HG03280 (cell line): ENCODE measurements around the gene CAMTA1.
"Not testable (repeated sequence)": the region's sequence is repeated elsewhere in the genome, so short reads cannot be mapped to it uniquely, and the experiment has no call there.

Source experiments
- ATAC-seq: cut with Tn5 transposase; IDR thresholded peaks from one replicate; pipeline ENCODE4 v1.9.1; 2021; ENCODE audit warnings: mild to moderate bottlenecking, moderate library complexity; ENCODE audit not compliant: unreplicated experiment

The CAMTA1 gene

DNA sequence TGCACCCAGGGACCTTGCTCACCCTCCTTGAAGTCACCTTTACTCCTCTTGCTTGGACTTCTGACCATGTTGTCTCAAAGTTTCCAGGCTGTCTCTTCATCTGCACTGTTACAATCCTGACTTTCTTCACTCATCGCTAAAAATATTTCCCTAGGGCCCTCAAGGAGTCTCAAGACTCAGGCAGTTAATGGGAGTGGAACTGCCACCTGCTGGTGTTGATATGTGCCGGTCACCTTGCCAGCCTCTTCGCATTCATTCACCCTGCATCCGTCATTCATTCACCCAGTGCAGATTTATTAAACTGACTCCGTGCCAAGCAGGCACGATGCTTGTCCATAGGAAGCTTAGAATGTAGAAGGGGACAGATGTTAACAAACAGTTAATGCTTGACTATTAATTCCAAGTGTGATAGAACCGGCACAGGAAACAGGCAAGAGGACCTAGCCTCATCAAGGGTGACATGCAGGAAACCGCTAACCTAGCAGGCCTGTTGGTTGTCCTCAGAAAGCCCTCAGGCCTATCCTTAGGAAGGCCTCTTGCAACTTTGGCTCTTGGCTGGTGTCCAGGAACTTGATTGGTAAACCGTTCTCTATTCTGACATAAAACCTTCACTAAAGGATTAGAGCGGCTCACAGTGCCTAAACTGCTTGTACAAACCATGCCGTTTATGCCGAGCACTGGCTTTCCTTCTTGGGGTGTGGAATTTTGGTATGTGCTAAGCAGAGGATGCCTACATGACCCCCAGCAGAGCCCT is 342.2 kb downstream of the CAMTA1 start:
- ATAC-seq: no peak

DNA sequence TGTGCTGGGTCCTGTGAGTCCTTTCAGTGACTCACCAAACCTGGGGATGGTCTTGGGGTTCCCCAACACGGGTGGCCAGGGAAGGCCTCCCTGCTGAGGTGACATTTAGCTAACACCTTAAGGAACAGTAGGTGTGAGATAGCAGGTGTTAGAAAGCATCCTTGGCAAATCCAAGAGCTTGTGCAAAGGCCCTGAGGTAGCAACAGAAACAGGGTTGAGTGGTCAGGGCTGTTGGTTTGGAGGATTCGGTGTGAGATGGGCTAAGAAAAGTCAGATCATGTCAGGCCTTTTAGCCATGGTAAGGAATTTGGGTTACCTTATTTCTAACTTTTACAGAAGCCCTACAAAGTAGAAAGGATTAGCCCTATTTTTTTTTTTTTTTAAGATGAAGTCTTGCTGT is 343.0 kb downstream of the CAMTA1 start:
- no peak for ATAC-seq

DNA sequence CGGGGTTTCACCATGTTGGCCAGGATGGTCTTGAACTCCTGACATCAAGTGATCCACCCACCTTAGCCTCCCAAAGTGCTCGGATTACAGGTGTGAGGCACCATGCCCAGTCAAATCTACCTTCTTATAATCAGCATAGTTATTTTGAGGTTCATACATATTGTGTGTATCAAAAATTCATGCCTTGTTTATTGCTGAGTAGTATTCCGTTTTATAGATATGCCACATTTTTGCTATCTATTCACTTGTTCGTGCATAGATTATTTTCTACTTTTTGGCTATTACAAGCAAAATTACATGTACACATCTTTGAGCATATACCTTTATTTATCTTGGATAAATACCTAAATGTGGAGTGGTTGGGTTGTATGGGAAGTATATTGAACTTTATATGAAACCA is 344.9 kb downstream of the CAMTA1 start:
- no peak for ATAC-seq

DNA sequence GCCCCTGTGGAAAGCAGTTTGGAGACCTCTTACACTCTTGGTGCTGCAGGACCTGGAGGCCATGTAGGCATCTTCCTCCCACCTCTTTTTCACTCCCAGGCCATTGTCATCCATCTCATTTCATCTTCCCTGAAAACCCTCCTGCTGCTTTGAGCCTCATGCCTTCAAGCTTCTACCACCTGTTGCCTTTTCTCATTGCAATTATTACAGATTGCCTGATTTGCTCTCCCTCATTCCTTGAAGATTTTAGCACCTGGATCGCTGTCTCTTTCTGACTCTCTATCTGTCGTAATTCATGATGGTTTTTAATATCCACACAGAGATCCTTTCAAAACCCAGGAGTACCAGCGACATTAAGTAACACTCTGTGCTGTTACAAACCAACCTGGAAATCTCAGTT is 350.2 kb downstream of the CAMTA1 start:
- no peak for ATAC-seq

DNA sequence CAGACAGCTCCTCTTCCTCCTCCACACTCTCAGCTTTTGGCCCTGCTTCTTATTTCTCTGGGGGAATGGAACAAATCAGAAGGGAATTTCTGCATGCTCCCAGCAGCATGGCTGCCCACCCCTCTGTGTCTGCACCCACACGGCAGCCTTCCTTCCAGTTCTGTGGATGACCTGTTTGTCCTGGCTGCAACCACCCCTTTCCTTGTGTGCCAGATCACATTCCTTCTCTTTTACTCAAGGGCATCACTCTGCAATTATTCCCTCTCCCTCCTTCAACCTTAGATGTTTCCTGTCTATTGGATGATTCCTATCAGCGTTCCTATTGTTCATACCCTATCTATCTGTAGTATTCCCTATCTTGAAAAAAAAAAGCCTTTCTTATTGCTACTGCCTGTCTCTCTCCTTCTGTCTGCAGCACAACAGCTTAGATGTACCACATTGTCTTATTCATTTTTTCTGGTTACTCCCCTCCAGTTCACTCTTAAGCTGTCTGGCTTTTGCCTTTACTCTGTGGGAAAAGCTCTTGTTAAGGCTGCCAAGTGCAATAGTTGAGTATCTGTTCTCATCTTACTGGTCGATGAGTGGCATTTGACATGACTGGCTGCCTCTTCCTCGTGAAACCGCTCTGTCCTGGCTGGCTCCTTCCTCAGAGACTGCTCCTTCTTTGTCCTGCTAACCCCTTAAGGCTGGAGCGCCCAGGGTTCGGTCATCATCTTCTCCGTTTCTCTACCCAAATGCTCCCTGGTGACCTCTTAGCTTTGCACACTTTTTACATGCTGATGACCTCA is 351.1 kb downstream of the CAMTA1 start:
- no peak for ATAC-seq

DNA sequence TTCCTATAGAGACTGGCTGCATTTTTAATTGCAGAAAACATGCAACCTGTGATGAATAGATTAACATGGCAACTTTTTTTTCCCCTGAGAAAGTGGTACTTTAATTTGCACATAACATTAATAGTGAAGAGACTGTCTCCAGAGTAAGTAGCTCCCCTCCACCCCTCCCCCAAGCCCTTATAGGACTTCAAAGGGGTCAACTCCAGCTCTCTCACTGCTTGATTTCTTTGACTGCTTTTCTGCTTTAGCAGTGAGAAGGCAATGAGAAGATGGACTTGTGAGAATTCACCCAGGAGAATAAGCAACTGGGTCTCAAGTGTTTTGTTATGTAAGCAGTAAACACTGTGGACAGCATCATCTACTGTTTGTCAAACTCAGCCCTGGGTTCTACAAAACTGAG is 355.0 kb downstream of the CAMTA1 start:
- ATAC-seq: no peak

DNA sequence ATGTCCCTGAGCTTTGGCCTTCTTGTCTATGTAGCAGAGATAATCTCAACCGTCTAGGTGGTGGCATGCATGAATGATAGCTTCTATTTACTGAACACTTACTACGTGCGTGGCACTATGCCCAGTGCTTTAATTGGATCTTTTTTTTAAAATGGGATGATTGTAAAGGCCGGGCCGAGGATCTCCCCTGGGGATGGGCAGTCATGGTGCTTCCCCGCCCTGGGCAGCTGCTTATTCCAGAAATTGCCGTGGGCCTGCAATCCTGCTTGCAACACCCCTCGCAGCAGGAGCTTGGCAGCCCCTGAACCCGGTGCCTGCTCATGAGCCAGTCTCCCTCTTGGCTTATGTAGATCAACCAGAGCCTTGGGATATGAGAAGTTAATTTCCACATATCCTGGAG is 360.7 kb downstream of the CAMTA1 start:
- no peak for ATAC-seq

DNA sequence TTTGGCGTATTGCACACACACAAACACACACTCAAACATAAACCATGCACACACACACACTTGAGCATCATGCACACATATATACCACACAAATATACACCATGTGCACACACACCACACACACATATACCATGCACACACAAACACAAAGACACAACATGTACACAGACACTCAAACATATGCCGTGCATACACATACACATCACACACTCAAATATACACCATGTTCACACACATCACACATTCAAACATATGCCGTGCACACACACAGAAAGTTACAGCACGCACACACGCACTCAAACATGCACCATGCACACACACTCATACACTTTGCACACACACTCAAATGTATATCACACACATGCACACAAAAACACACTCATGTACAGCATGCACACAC is 361.5 kb downstream of the CAMTA1 start:
- ATAC-seq: no peak

DNA sequence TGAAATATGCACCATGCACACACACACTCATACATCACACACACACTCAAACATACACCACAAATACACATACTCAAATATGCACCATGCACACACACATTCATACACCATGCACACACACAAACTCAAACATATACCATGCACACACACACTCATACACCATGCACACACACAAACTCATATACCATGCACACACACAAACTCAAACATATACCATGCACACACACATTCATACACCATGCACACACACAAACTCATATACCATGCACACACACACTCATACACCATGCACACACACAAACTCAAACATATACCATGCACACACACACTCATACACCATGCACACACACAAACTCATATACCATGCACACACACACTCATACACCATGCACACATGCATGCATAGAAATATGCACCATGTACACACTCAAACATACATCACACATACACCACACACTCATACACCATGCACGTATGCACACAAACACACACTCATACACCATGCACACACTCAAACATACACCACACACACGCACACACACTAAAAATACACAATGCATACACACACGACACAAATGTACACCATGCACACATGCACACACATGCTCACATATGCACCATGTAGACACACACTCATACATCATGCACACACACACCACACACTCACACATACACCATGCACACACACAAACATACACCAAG is 362.5 kb downstream of the CAMTA1 start:
- not testable (repeated sequence) for ATAC-seq

DNA sequence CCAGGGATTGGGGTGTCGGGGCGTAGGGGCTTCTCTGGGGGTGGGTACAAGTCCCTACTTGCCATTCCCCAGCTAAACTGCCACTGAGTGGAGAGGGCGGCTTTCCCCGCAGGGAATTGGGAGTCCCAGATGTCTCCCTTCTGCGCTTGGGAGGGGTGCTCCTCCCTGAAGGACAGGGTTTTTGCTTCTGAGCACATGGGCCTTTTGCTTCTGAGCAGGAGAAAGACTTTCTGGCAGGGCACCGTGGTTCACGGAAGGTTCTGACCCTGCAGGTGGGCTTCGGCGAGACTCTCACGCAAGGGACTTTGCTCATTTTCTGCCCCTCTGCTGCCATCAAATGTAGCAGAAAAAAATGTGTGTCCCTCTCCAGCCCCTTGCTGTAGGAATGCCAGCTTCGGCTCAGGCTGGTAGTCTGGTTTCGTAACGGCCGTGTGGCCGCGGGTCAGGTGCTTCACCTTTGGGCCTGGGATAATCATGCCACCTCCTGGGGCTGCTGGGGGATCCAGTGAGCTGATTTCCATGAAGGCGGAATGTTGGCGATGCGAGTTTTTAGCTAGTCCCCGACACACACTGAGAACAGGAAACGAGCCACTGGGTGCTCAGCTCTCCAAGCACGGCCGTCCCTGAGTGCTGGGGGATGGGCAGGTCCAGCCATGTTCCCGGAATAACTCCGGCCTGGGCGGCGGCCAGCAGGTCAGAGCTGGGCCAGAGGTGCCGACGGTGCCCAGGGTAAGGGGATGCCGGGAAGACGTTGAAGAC is 364.0 kb downstream of the CAMTA1 start:
- ATAC-seq: no peak

DNA sequence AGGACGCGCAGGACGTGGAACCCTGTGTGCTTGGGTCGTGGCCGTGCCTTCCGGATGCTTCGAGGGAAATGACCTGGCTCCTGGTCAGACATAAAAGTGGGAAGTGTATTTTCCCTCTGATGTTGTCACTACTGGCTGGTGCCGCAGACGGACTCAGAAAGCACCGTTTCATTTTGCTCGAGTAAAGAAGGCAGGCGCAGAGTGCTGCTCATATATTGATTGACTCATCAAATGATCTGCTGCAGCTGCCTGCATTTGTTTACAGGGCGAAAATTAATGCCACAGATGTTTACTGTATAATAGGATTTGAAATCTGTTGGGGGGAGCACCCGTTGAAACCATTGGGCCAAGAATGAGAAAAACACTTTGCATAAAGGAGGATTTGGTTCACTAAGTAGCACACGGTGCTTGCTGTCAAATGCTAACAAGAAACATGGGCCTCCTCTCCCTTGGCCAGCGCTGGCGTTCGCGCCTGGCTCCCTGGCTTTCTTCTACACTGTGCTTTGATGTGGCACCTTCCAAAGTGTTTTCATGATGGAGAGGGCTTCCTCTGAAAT is 365.5 kb downstream of the CAMTA1 start:
- no peak for ATAC-seq

DNA sequence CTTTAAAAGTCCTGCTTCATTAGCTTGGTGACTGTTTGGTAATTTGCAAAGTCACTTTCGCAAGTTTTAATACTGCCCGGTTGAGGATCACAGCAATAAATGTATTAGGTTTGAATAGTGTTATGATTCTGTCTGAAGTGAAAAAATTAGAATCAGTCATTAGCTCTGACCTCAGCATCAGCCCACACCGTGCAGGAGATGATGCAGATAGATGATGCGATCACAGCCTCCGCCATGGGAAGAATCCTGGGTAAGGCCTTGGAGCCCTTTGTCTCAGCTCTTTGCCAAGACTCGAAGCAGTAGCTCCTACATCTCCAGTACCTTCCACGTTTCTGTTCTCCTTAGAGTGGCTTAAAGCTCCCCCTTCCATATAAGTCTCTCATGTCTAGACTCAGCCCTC is 366.7 kb downstream of the CAMTA1 start:
- no peak for ATAC-seq

DNA sequence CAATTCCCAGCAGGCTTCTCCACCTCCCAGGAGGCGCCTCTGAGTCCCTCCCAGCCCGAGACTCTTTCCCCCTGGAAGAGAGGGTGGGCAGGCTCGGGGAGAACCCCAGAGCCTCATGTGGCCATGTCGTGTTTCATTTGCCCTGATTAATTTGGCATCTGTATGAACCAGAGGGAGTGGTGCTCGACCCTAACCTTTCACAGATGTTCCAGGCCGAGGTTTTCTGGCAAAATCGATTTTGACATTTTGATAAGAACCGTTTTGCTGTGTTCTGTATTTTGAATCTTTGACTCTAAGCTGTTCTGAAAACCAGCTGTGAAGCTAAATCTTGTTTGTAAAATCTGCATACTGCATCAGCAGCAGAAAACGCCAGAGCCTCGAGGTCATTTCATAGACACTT is 367.4 kb downstream of the CAMTA1 start:
- no peak for ATAC-seq

DNA sequence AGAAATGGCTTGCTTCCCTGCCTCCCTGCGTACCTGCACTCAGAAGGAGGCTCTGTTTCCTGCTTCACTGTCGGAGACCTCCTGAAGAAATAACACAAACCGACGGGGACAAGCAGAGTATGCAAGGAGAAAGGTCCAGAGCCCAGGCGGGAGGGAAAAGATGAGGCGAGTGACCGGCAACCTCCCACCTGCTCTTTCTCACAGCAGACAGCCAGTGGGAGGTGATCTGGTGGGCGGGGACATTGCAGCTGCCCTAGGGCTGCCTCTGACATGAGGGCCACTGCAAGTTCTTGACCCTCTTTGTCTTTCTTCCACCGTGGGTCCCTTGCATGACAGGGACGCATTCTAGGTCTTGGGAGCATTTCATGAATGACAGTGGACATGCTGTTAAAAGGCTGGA is 368.2 kb downstream of the CAMTA1 start:
- no peak for ATAC-seq

DNA sequence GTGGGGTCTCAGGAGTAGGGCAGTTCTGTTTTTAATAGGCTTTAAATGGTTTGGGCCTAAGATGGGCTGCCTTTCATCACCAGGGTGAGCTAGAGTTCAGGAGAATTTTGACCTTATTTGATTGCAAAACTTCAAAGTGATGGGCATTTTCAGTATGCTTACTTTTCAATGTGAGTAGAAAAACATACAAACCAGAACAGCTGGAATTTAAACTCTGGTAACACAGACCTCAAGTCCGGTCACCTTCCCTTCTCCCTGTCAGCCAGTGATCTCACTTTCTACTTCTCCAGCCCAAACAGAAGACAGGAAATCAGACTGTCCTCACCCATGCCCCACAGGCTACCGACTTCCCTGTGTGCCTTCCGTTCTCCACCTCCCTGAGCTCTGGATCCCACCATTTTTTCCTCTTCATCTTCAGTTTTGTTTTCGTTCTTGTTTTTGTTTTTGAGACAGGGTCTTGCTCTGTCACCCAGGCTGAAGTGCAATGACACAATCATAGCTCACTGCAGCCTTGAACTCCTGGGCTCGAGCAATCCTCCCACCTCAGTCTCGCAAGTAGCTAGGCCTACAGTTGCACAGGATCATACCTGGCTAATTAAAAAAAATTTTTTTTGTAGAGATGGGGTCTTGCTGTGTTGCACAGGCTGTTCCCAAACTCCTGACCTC is 374.0 kb downstream of the CAMTA1 start:
- no peak for ATAC-seq

DNA sequence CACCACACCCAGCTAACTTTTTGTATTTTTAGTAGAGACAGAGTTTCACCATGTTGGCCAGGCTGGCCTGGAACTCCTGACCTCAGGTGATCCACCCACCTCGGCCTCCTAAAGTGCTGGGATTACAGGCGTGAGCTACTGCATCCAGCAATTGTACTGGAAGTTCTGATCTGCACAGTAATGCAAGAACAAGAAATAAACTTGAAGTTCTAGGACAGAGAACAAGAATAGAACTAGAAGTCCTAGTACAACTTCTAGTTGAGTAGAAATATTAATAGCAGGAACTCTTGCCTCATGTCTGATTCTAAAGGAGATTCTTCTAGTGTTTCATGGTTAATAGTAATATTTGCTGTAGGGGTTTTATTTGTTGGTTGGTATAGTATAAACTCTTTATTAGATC is 383.3 kb downstream of the CAMTA1 start:
- not testable (repeated sequence) for ATAC-seq

DNA sequence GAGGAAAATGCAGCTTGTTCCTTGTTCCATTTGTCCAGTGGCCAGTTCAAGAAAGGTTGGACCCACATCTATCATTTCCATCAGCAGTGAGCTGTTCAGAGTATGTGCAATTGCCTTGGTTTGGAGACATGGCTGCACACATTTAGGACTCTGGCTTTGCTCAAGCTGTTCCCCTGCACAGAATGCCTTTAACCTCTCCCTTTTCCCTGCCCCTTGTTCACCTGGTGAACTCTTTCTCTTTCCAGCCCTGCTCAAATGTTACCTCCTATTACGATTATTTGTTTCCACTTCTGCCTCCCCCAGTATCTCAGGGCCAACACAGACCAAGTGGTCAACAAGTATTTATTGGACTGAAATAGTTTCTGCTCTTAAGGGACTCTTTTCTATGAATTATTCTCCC is 385.9 kb downstream of the CAMTA1 start:
- no peak for ATAC-seq

DNA sequence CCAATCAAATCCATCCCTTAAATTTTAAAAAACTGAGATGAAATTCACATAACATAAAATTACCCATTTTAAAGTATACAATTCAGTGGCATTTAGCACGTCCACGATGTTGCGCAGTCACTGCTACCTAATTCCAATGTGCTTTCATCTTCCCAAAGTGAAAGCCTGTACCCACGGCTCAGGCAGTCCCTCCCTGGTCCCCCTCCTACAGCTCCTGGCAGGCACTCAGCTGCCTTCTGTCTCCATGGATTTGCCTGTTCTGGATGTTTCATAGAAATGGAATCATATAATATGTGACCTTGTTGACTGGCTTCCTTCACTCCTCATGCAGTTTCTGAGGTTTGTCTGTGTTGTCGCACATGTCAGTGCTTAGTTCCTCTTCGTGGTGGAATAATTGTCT is 386.3 kb downstream of the CAMTA1 start:
- ATAC-seq: no peak

DNA sequence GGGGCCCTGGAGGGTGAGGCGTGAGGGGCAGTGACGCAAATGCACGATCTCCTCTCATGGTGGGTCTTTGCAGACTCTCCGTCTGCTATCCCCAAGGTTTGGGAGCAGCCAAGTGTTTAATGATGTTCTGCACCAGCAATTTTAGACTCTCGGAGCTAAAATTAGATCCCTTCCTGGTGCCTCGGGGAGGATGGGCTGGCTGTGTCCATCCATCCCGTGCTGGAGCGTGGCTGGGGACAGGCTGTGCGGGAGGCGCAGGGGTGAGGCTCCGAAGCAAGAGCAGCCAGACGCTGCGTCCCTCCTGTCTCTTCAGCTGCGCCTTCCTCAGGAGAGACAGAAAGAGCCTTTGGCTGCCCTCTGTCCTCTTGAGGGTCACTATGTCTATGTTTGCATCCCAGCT is 387.6 kb downstream of the CAMTA1 start:
- ATAC-seq: no peak

DNA sequence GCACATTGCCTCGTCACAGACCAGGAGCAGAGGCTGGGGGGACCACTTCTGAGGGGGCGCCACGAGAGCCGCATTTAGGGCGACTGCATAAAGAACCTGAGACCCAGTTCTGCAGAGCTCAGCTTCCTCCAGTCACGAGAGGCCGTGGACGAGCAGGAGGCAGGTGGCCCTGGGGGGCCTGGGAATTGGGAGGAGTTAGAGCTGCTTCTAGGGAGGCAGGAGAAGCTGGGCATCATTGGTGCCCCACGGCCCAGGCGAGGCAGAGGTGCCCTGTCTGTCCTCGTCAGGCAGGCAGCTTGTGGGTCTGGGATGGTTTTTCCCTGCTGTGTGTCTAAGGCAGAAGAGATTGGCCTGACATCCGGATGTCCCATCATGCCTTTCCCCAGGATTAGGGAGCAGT is 389.3 kb downstream of the CAMTA1 start:
- ATAC-seq: no peak
